GM19452 (cell line): ENCODE results near the gene APOL6.

Experiments used
- ATAC-seq: cut with Tn5 transposase; IDR thresholded peaks from one replicate; pipeline ENCODE4 v1.9.1; 2021; ENCODE audit not compliant: unreplicated experiment

APOL6 gene

GRCh38 chr22:35648066-35649025, at the start of gene APOL6:
TSS of gene APOL6 (plus strand) at chr22:35648446. CDS start at chr22:35656426, 7,980 bp downstream.
- ATAC-seq = peak; percentile 59

- no peak for ATAC-seq
Observed at GRCh38 chr22:35599364-35599763, 48.9 kb upstream of the APOL6 start.

DNA sequence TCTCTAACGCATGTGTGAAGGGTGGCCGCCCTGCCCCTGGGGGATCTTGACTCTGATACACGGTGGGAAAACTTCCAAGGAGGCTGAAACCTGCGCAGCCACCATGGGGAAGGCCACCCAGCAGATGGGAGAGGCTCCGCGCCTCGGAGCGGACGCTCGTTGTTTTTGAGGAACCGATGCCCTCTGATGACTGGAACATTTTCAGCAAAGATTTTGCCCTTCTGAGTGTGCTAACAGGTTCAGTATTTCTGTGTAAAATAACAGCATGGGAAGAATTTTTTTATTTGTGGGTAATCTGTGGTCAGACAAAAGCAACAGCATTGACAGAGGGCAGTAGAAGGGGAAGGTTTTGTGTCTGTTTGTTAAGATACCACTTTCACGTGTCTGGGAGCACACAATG, 47.8 kb upstream of the APOL6 start:
- no peak for ATAC-seq

DNA sequence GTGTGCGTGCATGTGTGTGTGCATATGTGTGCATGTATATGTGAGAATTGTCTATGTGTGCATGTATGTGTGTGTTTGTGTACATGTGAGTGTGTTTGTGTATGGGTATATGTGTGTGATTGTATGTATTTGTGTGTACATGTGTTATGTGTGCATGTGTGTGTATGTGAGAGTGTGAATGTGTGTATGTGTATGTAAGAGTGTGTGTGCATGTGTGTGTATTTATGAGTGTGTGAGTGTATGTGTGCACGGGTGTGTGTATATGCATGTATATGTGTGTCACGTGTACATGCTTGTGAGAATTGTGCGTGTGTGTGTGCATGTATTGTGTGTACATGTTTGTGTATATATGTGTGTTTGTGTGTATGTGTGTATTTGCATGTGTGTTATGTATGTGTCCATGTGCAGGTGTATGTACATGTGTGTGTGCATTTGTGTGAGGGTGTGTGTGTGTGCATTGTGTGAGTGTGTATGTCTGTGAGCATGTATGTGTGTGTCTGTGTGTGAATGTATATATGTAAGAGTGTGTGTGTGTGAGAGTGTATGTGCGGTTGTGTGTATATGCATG, 47.1 kb upstream of the APOL6 start:
- ATAC-seq = no peak

- ATAC-seq = no peak
Observed at GRCh38 chr22:35601743-35602615, 46.3 kb upstream of the APOL6 start.

DNA sequence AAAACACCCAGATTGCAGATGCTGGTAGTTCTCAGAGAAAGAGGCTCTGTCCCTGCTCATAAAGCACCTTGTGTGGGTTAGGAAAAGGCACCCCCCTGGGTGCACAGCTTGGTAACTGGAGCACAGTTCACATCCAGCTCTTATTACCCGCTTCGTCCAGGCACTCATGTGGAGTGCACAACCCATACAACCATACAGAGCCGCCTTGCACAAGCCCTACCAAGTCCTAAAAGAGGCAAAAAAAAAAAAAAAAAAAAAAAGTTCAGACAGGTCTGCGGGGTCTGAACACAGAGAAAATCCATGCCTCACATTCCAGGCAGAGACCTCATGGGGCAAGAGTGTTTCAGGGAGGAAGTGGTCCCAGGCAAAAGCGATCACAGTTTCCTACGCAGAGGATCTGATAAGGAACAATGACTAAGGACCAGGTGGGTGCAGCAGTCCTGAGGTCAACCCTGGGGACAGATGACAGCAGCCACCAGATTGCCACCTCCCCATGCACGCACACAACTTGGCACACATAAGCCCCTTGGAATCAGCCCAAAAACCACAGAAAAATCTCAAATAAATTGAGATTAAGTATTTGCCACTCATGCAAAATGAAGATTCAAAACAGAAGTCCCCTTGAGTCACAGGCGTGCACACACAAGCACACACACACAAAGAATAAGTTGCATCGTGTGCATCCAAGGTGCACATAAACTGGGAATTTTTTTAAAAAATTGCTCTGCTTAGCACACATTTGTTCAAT, 43.5 kb upstream of the APOL6 start:
- ATAC-seq = no peak

DNA sequence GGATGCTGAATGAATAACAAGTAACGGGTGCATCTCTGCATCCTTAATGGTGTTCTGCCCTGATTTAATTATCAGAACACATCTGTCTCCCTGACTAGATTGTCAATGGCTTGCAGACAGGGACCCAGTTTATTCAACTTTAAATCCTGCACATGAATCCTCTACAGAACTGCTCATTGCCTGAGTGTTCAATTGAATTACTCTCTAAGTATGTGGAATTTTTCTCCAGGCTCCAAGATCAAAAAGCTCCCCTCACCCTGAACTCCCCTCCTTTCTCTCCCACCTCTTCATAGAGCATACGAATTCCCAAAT, 42.9 kb upstream of the APOL6 start:
- ATAC-seq = no peak

- ATAC-seq = no peak
Observed at GRCh38 chr22:35605851-35606481, 42.3 kb upstream of the APOL6 start.

DNA sequence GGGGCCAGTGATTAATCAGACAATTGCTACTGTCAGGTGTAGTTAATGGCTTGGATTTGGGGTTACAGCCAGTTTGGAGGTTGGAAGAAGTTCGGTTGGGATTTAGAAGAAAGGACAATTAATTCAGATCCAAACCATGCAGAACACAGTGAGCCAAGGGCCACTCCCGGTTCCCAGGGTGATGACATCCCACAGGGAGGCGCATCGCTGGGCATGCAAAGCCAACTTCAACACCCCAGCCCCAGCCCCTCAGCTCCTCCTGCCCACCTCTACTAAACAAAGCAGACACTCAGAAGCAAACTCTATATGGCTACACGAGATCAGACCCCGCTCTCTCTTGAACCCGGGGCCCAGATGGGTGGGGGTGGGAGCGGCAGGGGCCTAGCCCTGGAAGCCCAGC, 41.3 kb upstream of the APOL6 start:
- no peak for ATAC-seq

DNA sequence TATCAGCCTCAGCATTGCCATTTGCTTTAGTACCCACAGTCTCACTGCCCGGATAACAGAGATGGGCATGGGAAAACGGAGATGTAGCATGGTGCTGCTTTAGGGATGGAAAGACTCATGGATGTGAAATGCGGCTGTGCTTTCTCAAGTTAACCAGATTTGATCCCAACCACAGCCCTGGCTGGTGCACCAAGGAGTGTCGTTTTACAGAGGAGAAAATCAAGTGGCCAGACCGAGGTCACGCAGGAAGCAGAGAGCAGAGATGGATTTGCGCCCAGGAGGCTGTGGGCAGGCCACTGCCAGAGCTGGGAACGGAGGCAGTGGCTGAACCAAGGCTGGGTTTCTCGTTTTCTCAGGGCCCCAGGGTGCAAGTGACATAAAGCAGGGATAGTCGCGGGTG, 40.2 kb upstream of the APOL6 start:
- ATAC-seq = no peak

- no peak for ATAC-seq
Observed at GRCh38 chr22:35609261-35609660, 39.0 kb upstream of the APOL6 start.

- ATAC-seq = no peak
Observed at GRCh38 chr22:35609761-35610160, 38.5 kb upstream of the APOL6 start.

DNA sequence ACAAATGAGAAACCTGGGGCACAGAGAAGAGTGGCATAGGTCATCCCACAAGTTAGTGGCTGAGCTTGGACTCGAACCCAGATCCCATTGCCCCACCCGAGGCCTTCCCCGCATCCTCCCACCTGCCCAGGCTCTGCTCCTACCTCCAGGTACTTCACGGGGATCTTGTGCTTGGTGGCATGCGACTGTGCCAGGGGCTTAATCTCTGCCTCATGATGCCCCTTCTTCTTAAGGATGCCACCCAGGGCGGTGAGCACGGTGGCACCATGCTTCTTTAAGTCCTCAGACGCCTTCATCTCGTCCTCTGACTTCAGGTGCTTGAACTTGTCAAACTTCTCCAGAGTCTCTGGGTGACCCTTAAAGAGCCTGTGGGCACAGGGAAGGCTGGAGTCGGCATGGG, 37.5 kb upstream of the APOL6 start:
- ATAC-seq = no peak

DNA sequence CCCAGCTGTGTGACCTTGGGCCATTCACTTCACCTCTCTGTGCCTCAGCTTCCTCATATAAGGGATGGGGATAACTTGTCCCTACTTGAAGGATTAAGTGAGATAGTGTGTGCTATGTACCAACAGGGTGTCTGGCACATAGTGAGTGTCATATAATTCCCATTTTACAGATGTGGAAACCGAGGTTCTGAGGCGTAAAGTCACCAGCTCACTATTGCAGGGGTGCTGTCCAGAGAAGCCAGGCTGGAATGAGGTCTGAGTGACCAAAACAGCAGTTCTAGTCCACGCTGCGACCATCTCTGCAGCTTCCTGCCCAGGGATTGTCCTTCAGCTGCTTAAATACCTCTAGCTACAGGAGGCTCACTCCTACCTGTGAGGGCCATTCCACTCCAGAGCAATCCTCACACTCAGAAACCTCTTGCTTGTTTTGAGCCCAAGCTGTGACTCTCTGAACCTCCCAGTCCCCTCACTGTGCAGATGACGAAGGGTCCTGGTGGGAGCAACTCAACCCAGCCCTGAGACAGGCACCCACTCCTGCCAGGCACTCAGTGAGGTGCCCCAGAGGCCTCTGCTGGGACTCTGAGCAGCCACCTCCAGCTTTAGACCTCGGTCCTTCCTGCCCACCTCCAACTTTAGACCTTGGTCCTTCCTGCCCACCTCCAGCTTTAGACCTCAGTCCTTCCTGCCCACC, 36.9 kb upstream of the APOL6 start:
- ATAC-seq = no peak

GRCh38 chr22:35611891-35612576, 36.2 kb upstream of the APOL6 start:
- no peak for ATAC-seq

DNA sequence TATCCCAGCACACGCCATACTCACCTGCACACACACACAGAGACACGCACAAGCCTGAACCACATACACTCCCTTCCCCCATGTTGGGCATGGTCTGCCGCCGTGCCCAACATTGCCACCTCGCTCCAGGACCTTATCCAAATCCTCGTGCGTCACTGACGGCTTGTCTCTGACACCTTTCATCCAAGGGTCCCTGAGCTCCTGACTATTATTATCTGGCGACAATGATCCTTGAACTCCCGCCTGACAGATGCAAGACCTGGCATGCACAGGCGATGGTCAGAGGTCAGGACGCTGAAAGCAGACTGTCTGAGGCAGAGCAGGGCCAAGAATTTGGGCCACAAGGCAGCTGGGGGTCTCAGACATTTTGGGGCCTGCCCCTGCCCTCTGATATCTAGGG, 35.3 kb upstream of the APOL6 start:
- ATAC-seq = no peak

- ATAC-seq = no peak
Observed at GRCh38 chr22:35614404-35614803, 33.8 kb upstream of the APOL6 start.

GRCh38 chr22:35615156-35615555, 33.1 kb upstream of the APOL6 start:
- no peak for ATAC-seq

GRCh38 chr22:35616043-35616442, 32.2 kb upstream of the APOL6 start:
- no peak for ATAC-seq
